HG03439 (cell line): ENCODE results near the gene CPLANE1.

ENCODE experiments used
- ATAC-seq: cut with Tn5 transposase; IDR thresholded peaks from one replicate; pipeline ENCODE4 v1.9.1; 2021; ENCODE audit warnings: mild to moderate bottlenecking, moderate library complexity; ENCODE audit not compliant: unreplicated experiment

The CPLANE1 gene

GRCh38 chr5:37071901-37072581 is 177.1 kb downstream of the CPLANE1 start:
- no peak for ATAC-seq

DNA sequence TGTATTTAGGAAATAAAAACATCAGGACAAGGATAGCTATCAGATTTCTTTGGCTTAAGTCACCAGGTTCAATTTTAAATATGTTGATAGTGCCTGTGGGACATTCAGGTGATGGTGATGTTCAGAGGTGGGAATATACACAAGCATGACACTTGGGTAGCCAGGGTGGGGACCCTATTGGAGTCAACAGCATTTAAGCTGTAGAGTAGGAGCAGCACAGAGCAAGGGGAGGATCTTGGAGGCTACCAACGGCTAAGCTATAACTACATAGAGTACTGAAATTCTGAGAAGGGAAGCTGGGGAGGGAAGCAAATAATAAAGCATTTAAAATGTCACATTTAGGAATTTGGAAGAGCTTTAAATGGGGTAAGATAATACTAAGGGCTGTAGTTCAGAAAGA is 177.7 kb downstream of the CPLANE1 start:
- ATAC-seq, result no peak

DNA sequence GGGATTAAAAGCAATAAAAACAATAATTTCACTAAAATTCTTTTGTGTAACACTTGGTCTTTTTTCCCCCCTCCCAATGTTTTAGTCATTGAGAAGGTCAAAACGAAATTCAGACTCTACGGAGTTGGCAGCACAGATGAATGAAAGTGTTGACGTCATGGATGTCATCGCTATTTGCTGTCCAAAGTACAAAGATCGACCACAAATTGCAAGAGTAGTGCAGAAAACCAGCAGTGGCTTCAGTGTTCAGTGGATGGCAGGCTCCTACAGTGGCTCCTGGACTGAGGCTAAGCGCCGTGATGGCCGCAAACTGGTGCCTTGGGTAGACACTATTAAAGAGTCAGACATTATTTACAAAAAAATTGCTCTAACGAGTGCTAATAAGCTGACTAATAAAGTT is 184.7 kb downstream of the CPLANE1 start:
- no peak for ATAC-seq

DNA sequence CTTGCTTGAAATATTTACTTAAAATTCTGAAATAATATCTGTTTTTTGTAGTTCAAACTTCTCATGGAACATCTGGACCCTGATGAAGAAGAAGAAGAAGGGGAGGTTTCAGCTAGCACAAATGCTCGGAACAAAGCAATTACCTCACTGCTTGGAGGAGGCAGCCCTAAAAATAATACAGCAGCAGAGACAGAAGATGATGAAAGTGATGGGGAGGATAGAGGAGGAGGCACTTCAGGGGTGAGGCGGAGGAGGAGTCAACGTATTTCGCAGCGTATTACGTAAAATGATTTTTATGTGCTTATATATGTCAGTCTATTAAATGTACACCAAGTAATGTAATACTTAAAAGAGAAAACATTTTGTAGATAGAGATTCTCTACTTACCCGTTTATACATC is 185.4 kb downstream of the CPLANE1 start:
- ATAC-seq, result no peak

DNA sequence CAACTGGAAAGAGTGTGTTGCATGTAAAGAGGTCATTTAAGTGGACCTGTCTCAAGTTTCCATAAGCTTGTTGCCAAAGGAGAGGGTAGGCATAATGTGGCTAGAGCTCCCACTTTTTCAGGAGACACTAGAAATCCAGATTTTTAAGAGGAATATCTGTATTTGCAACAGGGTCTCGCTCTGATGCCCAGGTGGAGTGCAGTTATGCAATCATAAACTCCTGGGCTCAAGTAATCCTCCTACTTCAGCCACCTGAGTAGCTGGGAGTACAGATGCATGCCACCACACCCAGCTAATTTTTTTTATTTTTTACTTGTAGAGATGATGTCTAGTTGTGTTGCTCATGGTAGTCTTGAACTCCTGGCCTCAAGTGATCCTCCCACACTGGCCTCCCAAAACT is 189.1 kb downstream of the CPLANE1 start:
- no peak for ATAC-seq

DNA sequence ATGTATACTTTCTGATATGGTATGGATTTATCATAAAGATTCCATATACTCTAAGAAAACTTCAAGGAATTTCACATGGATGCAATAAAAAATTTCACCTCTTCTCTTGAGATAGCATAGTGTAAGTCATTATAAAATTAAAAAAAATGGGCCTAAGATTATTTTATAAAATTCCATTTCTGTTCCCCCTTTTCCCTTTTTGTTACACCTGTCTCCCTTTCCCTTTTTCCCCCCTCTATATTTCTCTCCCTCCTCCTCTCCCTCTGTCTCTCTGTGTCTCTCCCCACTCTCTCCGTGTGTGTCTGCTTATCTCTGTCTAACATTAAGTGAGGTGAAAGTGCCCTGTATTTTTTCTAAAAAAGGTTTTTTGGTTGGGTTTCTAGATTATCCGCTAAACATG is 192.4 kb downstream of the CPLANE1 start:
- no peak for ATAC-seq
